Psoas muscle (tissue), 8 donors: Measurements from ENCODE around the gene AKTIP. TPM values are rescaled to one million over a fixed set of nuclear protein-coding genes. Genes with fewer than 3 reads are reported as not detected.

Experiments used
- ATAC-seq, 4 donors: fragments of 200-7000 bp; cut with Tn5 transposase; one replicate each; pipeline ENCODE4 v1.9.1; 2020; ENCODE audit warnings: moderate library complexity in 3 of 4, mild to moderate bottlenecking in 2 of 4
- DNase-seq, 2 donors: peaks; one replicate each; pipeline ENCODE4 v3.0.0-alpha.2; 2020
- H3K27ac ChIP-seq: fragments of 200-600 bp; one replicate; pipeline ENCODE4 v1.8.0; 2022
- H3K27me3 ChIP-seq, 3 donors: fragments of 200-600 bp in 1 of 3; one replicate each; pipeline versions ENCODE4 v1.6.1 to v1.8.0; 2013 to 2022; ENCODE audit warnings: low read length in 2 of 3, mild to moderate bottlenecking in 2 of 3, moderate library complexity in 1 of 3; ENCODE audit not compliant: insufficient read depth in 3 of 3
- H3K36me3 ChIP-seq, 2 donors: fragments of 200-600 bp in 1 of 2; one replicate each; pipeline versions ENCODE4 v1.6.1 to v1.8.0; 2013 to 2022; ENCODE audit warnings: low read depth in 1 of 2, mild to moderate bottlenecking in 1 of 2, moderate library complexity in 1 of 2; ENCODE audit not compliant: insufficient read depth in 1 of 2
- H3K4me1 ChIP-seq: fragments of 200-600 bp; one replicate; pipeline ENCODE4 v1.8.0; 2022
- H3K4me3 ChIP-seq: fragments of 200-600 bp; one replicate; pipeline ENCODE4 v1.8.0; 2022; ENCODE audit warnings: mild to moderate bottlenecking
- H3K9me3 ChIP-seq: fragments of 200-600 bp; one replicate; pipeline ENCODE4 v1.8.0; 2022
- WGBS, 3 donors: extraction: QIAGEN DNeasy Blood & Tissue Kit; methylation state at CpG; one replicate each; pipeline versions ENCODE4 v1.1.6 to v1.1.7; 2013; 5-methylcytosine and 5-hydroxymethylcytosine counted together
- intact Hi-C, 2 donors: fragments of 100-400 bp; cut with DNase I; formaldehyde crosslinking; loops; one replicate each; pipeline versions ENCODE4 v1.11.0 to v1.14.2; 2022
- polyA plus RNA-seq, 3 donors: library from polyadenylated mRNA; stranded (reverse); fragments of 200-250 nt; gene quantifications; one replicate each; pipeline ENCODE4 v1.2.3, GENCODE V29; 2013
- total RNA-seq, 4 donors: library from RNA; stranded (reverse); fragmentation: NEBNext Ultra II Directional in 2 of 4; extraction: Animal tissue kit (Norgen Biotek cat#: 25700) in 2 of 4; gene quantifications; one replicate each; pipeline versions ENCODE4 v1.2.1 to v1.2.4, GENCODE V29; 2021 to 2023
- TF ChIP-seq, protein P1 (sequence below): fragments of 200-600 bp; IDR thresholded peaks from one replicate; pipeline ENCODE4 v1.8.0; 2022; ENCODE audit warnings: antibody characterized with exemption
- donor health status: healthy with polysubstance abuse.
- donor health status: DM: no; HTN: no; CAD: no; lungs with moderate emphysema.
- donor health status: Bipolar disorder and iron deficiency.
- donor health status: healthy.
- donor health status: DM: yes; HTN: yes; CAD: no.
- donor health status: DM: no; HTN: no; CAD: no.
- donor health status: DM: no; HTN: no; CAD: no.
- donor health status: DM: yes; HTN: yes; CAD: no.

AKTIP gene
- total and polyA plus RNA-seq, 7 donors, result 27.6 to 88.1 (median 65.2) TPM

DNA sequence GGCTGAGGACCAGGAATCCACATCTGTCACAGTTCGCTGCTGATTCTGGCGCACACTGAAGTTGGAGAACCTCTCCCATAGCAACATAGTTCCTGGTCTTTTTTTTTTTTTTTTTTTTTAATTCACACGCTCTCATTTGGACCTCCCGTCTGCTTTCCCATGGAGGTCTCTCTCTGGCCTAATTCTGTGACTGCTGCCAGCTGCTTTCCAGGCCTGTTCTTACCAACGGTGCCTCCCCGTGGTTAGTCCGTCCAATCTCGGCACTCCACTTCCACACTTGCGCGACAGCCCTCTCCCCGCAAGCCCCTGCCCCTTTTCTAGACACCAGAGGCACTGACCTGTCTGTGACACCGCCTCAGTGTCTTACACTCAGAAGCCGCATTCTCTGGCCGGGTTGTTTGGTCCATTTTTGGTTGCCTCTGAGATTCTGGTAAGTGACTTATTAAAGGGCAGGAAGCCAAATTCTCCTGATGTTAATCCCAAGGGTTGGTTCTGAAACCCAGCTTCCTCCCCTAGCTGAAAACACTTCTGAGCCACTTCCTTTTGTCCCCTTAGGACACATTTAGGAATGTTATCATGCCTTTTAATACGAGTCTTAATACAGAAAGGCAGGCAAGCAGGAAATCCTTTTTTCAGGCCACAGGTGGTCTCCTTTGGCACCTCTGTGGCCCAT, 1.1 kb upstream of the AKTIP start:
- Histone ChIP-seq H3K27me3 (no peaks in the 10 kb centered on the region), H3K36me3 (peaks cover 0 to 10% of the 10 kb centered on the region in 2 donors), H3K4me3 (peak overlapping the region; percentile 87), H3K4me1 (peaks cover 24% of the 10 kb centered on the region), H3K9me3 (no peaks in the 10 kb centered on the region), H3K27ac (peak overlapping the region; percentile 97)
- intact Hi-C loops, result loop anchor here in 1 of 2 donors (5.0 kb wide), 1 partner anchor 67 kb away; no protein-coding TSS in a partner anchor
- DNase-seq (peak; percentile 49 to 75), ATAC-seq (peak in 1 of 4 donors; percentile 10)
- TF ChIP-seq, protein P1, sequence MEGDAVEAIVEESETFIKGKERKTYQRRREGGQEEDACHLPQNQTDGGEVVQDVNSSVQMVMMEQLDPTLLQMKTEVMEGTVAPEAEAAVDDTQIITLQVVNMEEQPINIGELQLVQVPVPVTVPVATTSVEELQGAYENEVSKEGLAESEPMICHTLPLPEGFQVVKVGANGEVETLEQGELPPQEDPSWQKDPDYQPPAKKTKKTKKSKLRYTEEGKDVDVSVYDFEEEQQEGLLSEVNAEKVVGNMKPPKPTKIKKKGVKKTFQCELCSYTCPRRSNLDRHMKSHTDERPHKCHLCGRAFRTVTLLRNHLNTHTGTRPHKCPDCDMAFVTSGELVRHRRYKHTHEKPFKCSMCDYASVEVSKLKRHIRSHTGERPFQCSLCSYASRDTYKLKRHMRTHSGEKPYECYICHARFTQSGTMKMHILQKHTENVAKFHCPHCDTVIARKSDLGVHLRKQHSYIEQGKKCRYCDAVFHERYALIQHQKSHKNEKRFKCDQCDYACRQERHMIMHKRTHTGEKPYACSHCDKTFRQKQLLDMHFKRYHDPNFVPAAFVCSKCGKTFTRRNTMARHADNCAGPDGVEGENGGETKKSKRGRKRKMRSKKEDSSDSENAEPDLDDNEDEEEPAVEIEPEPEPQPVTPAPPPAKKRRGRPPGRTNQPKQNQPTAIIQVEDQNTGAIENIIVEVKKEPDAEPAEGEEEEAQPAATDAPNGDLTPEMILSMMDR, result no peak
- WGBS, 3 donors, result 4 to 8% (median 4%) methylated on average over 15 of the region's 15 CpGs

DNA sequence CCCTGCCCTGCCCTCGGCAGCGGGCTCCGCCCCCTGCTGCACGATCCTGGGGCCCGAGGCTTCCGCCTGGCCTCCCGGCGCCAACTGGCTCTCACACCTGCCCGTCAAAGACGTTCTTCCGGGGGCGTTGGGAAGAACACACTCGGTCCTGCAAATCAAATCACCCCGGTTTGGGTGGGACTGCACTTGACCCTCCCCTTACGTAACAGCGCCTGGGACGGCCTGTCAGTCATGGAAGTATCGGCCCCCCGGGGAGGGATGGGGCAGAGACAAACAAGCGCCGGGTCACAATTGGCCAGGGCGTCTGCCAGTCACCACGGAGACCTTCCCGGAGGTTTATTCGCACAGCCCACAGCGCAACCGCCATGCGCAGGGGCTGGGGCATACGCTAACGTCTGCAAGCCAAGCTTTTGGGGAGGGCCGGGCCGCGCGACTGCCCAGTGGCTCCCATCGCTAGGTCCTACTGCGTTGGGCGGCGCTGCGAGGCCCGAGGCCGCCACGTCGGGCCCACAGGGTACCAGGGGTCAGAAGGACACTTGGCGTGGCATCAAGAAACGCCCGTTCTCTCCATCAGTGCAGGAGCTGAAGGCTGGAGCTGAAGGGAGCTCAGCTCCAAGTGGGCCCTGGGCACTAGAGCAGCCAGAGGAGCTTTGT, 388 bp upstream of the AKTIP start:
- Histone ChIP-seq H3K9me3 (no peaks in the 10 kb centered on the region), H3K36me3 (peaks cover 0 to 18% of the 10 kb centered on the region in 2 donors), H3K4me1 (peaks cover 24% of the 10 kb centered on the region), H3K4me3 (peak overlapping the region; percentile 87), H3K27ac (peak overlapping the region; percentile 97), H3K27me3 (no peaks in the 10 kb centered on the region)
- ATAC-seq (peak; percentile 90 to 94 (median 93)), DNase-seq (peak; percentile 100)
- WGBS, 3 donors, result 0 to 1% (median 0%) methylated on average over 46 of the region's 46 CpGs
- TF ChIP-seq, protein P1, result no peak
- intact Hi-C loops, result loop anchor here in 1 of 2 donors (5.0 kb wide), 1 partner anchor 66 kb away; no protein-coding TSS in a partner anchor

DNA sequence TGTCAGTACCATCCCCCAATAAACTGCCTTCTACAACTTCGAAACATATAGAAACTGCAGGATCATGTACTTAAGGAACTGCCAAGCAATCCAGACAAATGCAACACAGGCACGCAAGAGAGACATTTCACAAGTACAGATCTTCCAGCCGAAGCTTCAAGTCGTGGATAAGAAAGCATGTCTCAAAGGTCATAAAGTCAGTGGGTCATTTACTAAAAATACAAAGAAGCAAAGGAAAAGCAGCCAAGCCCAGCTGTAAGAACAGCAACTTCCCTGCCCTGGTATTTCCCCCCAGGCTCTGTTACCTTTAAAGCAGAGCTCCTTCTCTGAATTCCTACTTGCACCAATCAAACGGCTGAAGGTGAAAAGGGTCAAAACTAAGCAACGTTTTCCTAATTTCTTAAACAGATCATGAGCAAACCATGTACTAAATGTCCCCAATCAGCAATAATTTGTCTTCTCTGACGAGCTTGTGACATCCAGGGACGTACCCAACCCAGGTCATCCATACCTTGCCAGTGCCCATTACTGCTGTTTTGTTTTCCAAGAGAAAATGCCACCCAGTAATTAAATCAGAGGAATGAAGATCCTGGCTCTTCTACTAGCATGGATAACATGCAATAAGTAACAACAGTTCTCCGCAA, 1.7 kb downstream of the AKTIP start:
- DNase-seq, result no peak
- peak in 1 of 4 donors; percentile 3 for ATAC-seq
- Histone ChIP-seq H3K27ac (peak overlapping the region; percentile 90), H3K27me3 (no peaks in the 10 kb centered on the region), H3K9me3 (no peaks in the 10 kb centered on the region), H3K4me3 (peak overlapping the region; percentile 87), H3K4me1 (peaks cover 24% of the 10 kb centered on the region), H3K36me3 (peaks cover 0 to 38% of the 10 kb centered on the region in 2 donors)
- TF ChIP-seq, protein P1, result no peak
- WGBS, 3 donors, result 21 to 38% (median 26%) methylated on average over 9 of the region's 9 CpGs
- intact Hi-C loops, result loop anchor here in 1 of 2 donors (5.0 kb wide), 1 partner anchor 64 kb away; no protein-coding TSS in a partner anchor

DNA sequence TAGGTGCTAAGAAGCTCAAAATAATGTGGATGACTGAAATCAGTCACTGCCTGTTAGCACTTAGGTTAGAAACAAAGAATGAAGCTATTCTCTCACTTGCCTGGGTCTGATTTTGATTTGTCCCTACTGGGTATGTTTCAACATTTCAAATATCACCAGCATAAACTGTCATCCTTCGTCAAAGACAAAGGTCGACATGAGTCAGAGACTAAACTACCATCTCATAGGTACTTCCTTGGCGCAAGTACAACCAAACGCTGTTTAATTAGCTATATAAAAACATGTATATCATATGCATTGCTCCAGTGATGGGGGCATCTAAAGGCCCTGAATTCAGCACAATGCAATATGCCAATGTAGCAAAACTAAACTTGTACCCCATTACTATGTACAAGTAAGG, 4.0 kb downstream of the AKTIP start:
- intact Hi-C loops, result loop anchor here (5.0 to 10.0 kb wide), 2 partner anchors 62 to 184 kb away; no protein-coding TSS in a partner anchor
- ATAC-seq (no peak), DNase-seq (no peak)
- Histone ChIP-seq H3K36me3 (peaks cover 14 to 62% of the 10 kb centered on the region in 2 donors), H3K9me3 (no peaks in the 10 kb centered on the region), H3K4me3 (no peak overlapping the region), H3K27ac (no peak overlapping the region), H3K4me1 (peaks cover 24% of the 10 kb centered on the region), H3K27me3 (no peaks in the 10 kb centered on the region)
- TF ChIP-seq, protein P1, result no peak
- 85 to 92% (median 91%) methylated on average over 4 of the region's 4 CpGs for WGBS, 3 donors
